Neural cell (in vitro differentiated cells): ENCODE results near the gene SLC25A4. TPM values are rescaled to one million over a fixed set of nuclear protein-coding genes. Genes with fewer than 3 reads are reported as not detected.

Source experiments
- H2AFZ ChIP-seq: fragments of 200-600, 300-800 bp; sonication (generic), shearing (Covaris generic); 2 replicates; pipeline ENCODE4 v1.6.0; 2014; ENCODE audit warnings: low read depth, mild to moderate bottlenecking, antibody characterized with exemption, low read length, moderate library complexity
- H3F3A ChIP-seq: fragments of 200-600 bp; shearing (Covaris generic); 2 replicates; pipeline ENCODE4 v1.6.1; 2016; ENCODE audit warnings: mild to moderate bottlenecking, moderate library complexity, mixed read lengths, antibody characterized with exemption, low read length; ENCODE audit not compliant: insufficient read depth, poor library complexity, severe bottlenecking
- H3K27ac ChIP-seq: fragments of 200-600, 300-800 bp; sonication (generic), shearing (Covaris generic); 2 replicates; pipeline ENCODE4 v1.5.1; 2014; ENCODE audit warnings: mild to moderate bottlenecking, low read length, moderate library complexity
- H3K27me3 ChIP-seq: fragments of 300-800, 200-600 bp; sonication (generic), shearing (Covaris generic); 2 replicates; pipeline ENCODE4 v1.6.0; 2014; ENCODE audit warnings: mild to moderate bottlenecking, low read depth, low read length, moderate library complexity; ENCODE audit not compliant: insufficient read depth
- H3K36me3 ChIP-seq: fragments of 300-800, 200-600 bp; sonication (generic), shearing (Covaris generic); 2 replicates; pipeline ENCODE4 v1.5.1; 2014; ENCODE audit warnings: mild to moderate bottlenecking, antibody characterized with exemption, low read length, moderate library complexity; ENCODE audit not compliant: insufficient read depth
- H3K4me2 ChIP-seq: fragments of 300-800, 200-600 bp; sonication (generic), shearing (Covaris generic); 2 replicates; pipeline ENCODE4 v1.6.0; 2014; ENCODE audit warnings: mild to moderate bottlenecking, low read length
- H3K4me3 ChIP-seq: fragments of 300-800, 200-600 bp; sonication (generic), shearing (Covaris generic); 2 replicates; pipeline ENCODE4 v1.5.1; 2014; ENCODE audit warnings: mild to moderate bottlenecking, low read length, moderate library complexity
- H3K79me2 ChIP-seq: fragments of 200-600 bp; shearing (Covaris generic); replicated peaks from 2 replicates; pipeline ENCODE4 v1.6.0; 2014; ENCODE audit warnings: mild to moderate bottlenecking, low read length, moderate library complexity; ENCODE audit not compliant: insufficient read depth
- H3K9ac ChIP-seq: fragments of 300-800, 200-600 bp; sonication (generic), shearing (Covaris generic); 2 replicates; pipeline ENCODE4 v1.6.1; 2016; ENCODE audit warnings: mild to moderate bottlenecking, low read length, mixed read lengths
- H3K9me2 ChIP-seq: fragments of 200-600 bp; shearing (Covaris generic); 2 replicates; pipeline ENCODE4 v1.6.1; 2016; ENCODE audit warnings: mild to moderate bottlenecking, low read length, mixed read lengths; ENCODE audit not compliant: insufficient read depth
- H3K9me3 ChIP-seq: fragments of 200-600, 300-800 bp; sonication (generic), shearing (Covaris generic); 2 replicates; pipeline ENCODE4 v1.6.1; 2016; ENCODE audit warnings: mild to moderate bottlenecking, mixed run types, low read length, moderate library complexity, mixed read lengths
- H4K20me1 ChIP-seq: fragments of 200-600 bp; shearing (Covaris generic); 2 replicates; pipeline ENCODE4 v1.6.1; 2016; ENCODE audit warnings: mild to moderate bottlenecking, mixed run types; ENCODE audit not compliant: insufficient read depth
- CTCF ChIP-seq: fragments of 450-650 bp; IDR thresholded peaks from 2 replicates; pipeline ENCODE4 v1.5.1; 2014; ENCODE audit warnings: antibody characterized with exemption, mild to moderate bottlenecking, moderate library complexity; ENCODE audit not compliant: poor library complexity, severe bottlenecking
- EP300 ChIP-seq: fragments of 450-650 bp; conservative IDR thresholded peaks from 2 replicates; pipeline ENCODE4 v1.6.1; 2014; ENCODE audit warnings: antibody characterized with exemption, mild to moderate bottlenecking, moderate library complexity; ENCODE audit not compliant: poor library complexity, severe bottlenecking
- EZH2 ChIP-seq: fragments of 200-600, 300-800 bp; shearing (Covaris generic), sonication (generic); IDR thresholded peaks from 2 replicates; pipeline ENCODE4 v1.6.1; 2014; ENCODE audit warnings: antibody characterized with exemption, low read length, borderline replicate concordance, mild to moderate bottlenecking; ENCODE audit not compliant: insufficient read depth, poor library complexity, severe bottlenecking
- MXI1 ChIP-seq: fragments of 450-650 bp; conservative IDR thresholded peaks from 2 replicates; pipeline ENCODE4 v1.6.1; 2014; ENCODE audit warnings: antibody characterized with exemption, mild to moderate bottlenecking; ENCODE audit not compliant: poor library complexity, severe bottlenecking
- POLR2AphosphoS5 ChIP-seq: IDR thresholded peaks from 2 replicates; pipeline ENCODE4 v1.6.1; 2012
- RAD21 ChIP-seq: fragments of 450-650 bp; conservative IDR thresholded peaks from 2 replicates; pipeline ENCODE4 v1.6.1; 2014; ENCODE audit warnings: antibody characterized with exemption, mild to moderate bottlenecking, moderate library complexity
- REST ChIP-seq: IDR thresholded peaks from 2 replicates; pipeline ENCODE4 v1.6.1; 2012; ENCODE audit warnings: borderline replicate concordance
- SMC3 ChIP-seq: fragments of 450-650 bp; conservative IDR thresholded peaks from 2 replicates; pipeline ENCODE4 v1.6.1; 2014; ENCODE audit warnings: antibody characterized with exemption, mild to moderate bottlenecking, moderate library complexity; ENCODE audit not compliant: poor library complexity
- TAF1 ChIP-seq: IDR thresholded peaks from 2 replicates; pipeline ENCODE4 v1.6.1; 2012; ENCODE audit warnings: low read depth
- polyA plus RNA-seq: library from polyadenylated mRNA; depleted of rRNA; stranded (reverse); fragments of >200 nt; gene quantifications from 2 replicates; pipeline ENCODE4 v1.2.3, GENCODE V29; 2014

The SLC25A4 gene
- polyA plus RNA-seq, 1 donor from 2014 or later, result 140 TPM

- Histone ChIP-seq H3K79me2 (peaks cover 17% of the 10 kb centered on the region), H3K4me3 (peak overlapping the region; percentile 74), H3K36me3 (peaks cover 7% of the 10 kb centered on the region), H2AFZ (no peak overlapping the region), H3K9me3 (no peaks in the 10 kb centered on the region), H3K27ac (no peak overlapping the region), H3F3A (no peaks in the 10 kb centered on the region), H4K20me1 (no peaks in the 10 kb centered on the region), H3K9me2 (no peaks in the 10 kb centered on the region), H3K27me3 (no peaks in the 10 kb centered on the region), H3K9ac (no peak overlapping the region), H3K4me2 (peak overlapping the region; percentile 96)
- no peak for TF ChIP-seq EZH2
These were observed 1.7 kb downstream of the SLC25A4 start for GRCh38 chr4:185144601-185145240.

- H3K9me3 ChIP-seq, result no peaks in the 10 kb centered on the region
- H3K4me2 ChIP-seq, result no peak overlapping the region
- no peaks in the 10 kb centered on the region for H3K9me2 ChIP-seq
- peak overlapping the region; percentile 74 for H3K4me3 ChIP-seq
- H3F3A ChIP-seq, result no peaks in the 10 kb centered on the region
- H2AFZ ChIP-seq, result no peak overlapping the region
- no peaks in the 10 kb centered on the region for H4K20me1 ChIP-seq
- H3K27me3 ChIP-seq, result no peaks in the 10 kb centered on the region
- no peak for TF ChIP-seq REST
- TF ChIP-seq CTCF, result no peak
- no peak for TF ChIP-seq MXI1
- TF ChIP-seq EZH2, result no peak
- no peak for TF ChIP-seq RAD21
- TF ChIP-seq TAF1, result no peak
- no peak for TF ChIP-seq EP300
- no peak for TF ChIP-seq SMC3
- TF ChIP-seq POLR2AphosphoS5, result no peak
- no peak overlapping the region for H3K9ac ChIP-seq
- peaks cover 17% of the 10 kb centered on the region for H3K79me2 ChIP-seq
- H3K36me3 ChIP-seq, result peaks cover 7% of the 10 kb centered on the region
- H3K27ac ChIP-seq, result no peak overlapping the region
These were observed 2.5 kb downstream of the SLC25A4 start for GRCh38 chr4:185145572-185145971.
